ENCODE data around the gene CCN6. TPM values are rescaled to one million over a fixed set of nuclear protein-coding genes. Genes with fewer than 3 reads are reported as not detected.

The CCN6 gene
- total RNA-seq, 1 experiment from 2014 or later: not detected

GRCh38 chr6:112041535-112041934, 12.4 kb upstream of the CCN6 start:
- no peak overlapping the region for H3K27ac Mint-ChIP-seq (ENCODE audit: unreplicated experiment)
- H3K9me3 Mint-ChIP-seq (ENCODE audit: unreplicated experiment): no peaks in the 10 kb centered on the region
- intact Hi-C loops (cut with micrococcal nuclease; ENCODE audit: unreplicated experiment): no loop called here
- no peak for DNase-seq
- H3K4me3 Mint-ChIP-seq (ENCODE audit: unreplicated experiment): no peak overlapping the region
- no peaks in the 10 kb centered on the region for H3K36me3 Mint-ChIP-seq (ENCODE audit: insufficient read depth, unreplicated experiment)
- H3K4me1 Mint-ChIP-seq (ENCODE audit: low read depth, unreplicated experiment): no peaks in the 10 kb centered on the region
- BruUV-seq (replicated peaks): no TSS peak
- no peak for TF ChIP-seq CTCF (IDR thresholded peaks at IDR 0.05; ENCODE audit: insufficient read depth in 1 of 2, low read depth in 1 of 2, low read length in 1 of 2, severe bottlenecking in 1 of 2, unreplicated experiment in 1 of 2)
- POLR2A ChIA-PET: no interaction called here
- H3K36me3 ChIP-seq (ENCODE audit: control insufficient read depth, insufficient read depth, low read length): no peaks in the 10 kb centered on the region
- H3K27me3 ChIP-seq (replicated peaks; ENCODE audit: control insufficient read depth, insufficient read depth, low read length): no peaks in the 10 kb centered on the region
- peaks cover 3% of the 10 kb centered on the region for H3K27me3 Mint-ChIP-seq (ENCODE audit: insufficient read depth, unreplicated experiment)
- CTCF ChIA-PET: interaction anchor here (0.6 kb wide), 1 partner anchor 332 kb away, joined by 3 read pairs; no protein-coding TSS in a partner anchor
- no peaks in the 10 kb centered on the region for H3K9me3 ChIP-seq
- no peak overlapping the region for H3K4me3 ChIP-seq (ENCODE audit: low read depth, low read length)
- peaks cover 3% of the 10 kb centered on the region; the same call in 1 of the 2 replicates for H3K4me1 ChIP-seq

- H3K4me3 Mint-ChIP-seq (ENCODE audit: unreplicated experiment): peak overlapping the region; percentile 83
- CTCF ChIA-PET: interaction anchor here (0.6 to 1.3 kb wide), 13 partner anchors 9 to 985 kb away, joined by 3 to 30 read pairs (median 5); partner anchors contain the start of genes FAM229B and TUBE1
- no peaks in the 10 kb centered on the region for H3K4me1 Mint-ChIP-seq (ENCODE audit: low read depth, unreplicated experiment)
Observed at GRCh38 chr6:112043032-112044007, 10.6 kb upstream of the CCN6 start.

More at GRCh38 chr6:112043032-112044007, 10.6 kb upstream of the CCN6 start:
- Histone ChIP-seq H3K4me3 (ENCODE audit: low read depth, low read length) (peak overlapping the region; percentile 59), H3K27me3 (replicated peaks; ENCODE audit: control insufficient read depth, insufficient read depth, low read length) (no peaks in the 10 kb centered on the region), H3K9me3 (no peaks in the 10 kb centered on the region), H3K36me3 (ENCODE audit: control insufficient read depth, insufficient read depth, low read length) (no peaks in the 10 kb centered on the region), H3K4me1 (peaks cover 3% of the 10 kb centered on the region; the same call in 1 of the 2 replicates)
- DNase-seq: peak; percentile 89
- Mint-ChIP-seq H3K9me3 (ENCODE audit: unreplicated experiment) (no peaks in the 10 kb centered on the region), H3K27ac (ENCODE audit: unreplicated experiment) (peak overlapping the region; percentile 73), H3K36me3 (ENCODE audit: insufficient read depth, unreplicated experiment) (no peaks in the 10 kb centered on the region), H3K27me3 (ENCODE audit: insufficient read depth, unreplicated experiment) (peaks cover 3% of the 10 kb centered on the region)
- POLR2A ChIA-PET: no interaction called here
- peak; percentile 89 to 96 for TF ChIP-seq CTCF (IDR thresholded peaks at IDR 0.05; ENCODE audit: insufficient read depth in 1 of 2, low read depth in 1 of 2, low read length in 1 of 2, severe bottlenecking in 1 of 2, unreplicated experiment in 1 of 2)
- BruUV-seq (replicated peaks): no TSS peak
- intact Hi-C loops (cut with micrococcal nuclease; ENCODE audit: unreplicated experiment): loop anchor here (1.0 kb wide), 5 partner anchors 33 to 784 kb away; partner anchors contain the start of gene FYN

Data from Caco-2 (cell line).